HG03575 (cell line): ENCODE results near the gene FOXD1.

Source experiments
- ATAC-seq: cut with Tn5 transposase; IDR thresholded peaks from one replicate; pipeline ENCODE4 v1.9.1; 2021; ENCODE audit not compliant: unreplicated experiment, insufficient number of reproducible peaks, low FRiP score; ENCODE audit errors: extremely low read depth

Gene FOXD1

DNA sequence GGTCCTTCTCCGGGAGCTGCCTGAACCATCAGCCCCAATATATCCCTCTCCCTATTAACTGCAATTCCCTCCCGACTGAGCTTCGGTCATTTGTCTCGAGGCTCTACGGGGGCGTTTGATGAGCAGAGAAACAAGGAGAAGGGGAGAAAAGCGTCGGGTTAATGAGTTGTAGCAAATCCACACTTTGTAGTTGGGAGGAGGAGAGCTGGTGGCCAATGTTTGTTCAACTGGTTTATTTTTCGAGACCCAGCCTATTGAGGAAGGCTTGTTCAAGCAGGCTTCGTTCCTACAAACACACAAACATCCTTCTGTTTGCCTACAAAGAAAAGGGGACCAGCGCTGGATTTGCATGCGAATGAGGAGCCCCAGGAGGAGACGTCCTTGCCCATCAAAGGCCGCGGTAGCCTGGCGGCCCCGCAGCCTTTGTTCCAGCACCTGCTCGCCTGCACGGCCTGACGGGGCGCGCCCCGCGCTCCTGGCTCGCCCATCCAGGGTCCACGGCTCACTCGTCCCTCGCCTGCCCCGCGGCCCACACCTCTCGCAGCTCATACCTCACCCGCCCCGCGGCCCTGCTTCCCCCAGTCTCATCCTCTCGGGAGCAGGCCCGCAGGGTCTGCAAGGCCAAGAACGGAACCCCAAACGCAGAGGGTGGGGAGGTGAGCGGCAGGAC lies 4.6 kb downstream of the FOXD1 start:
- ATAC-seq: no peak

DNA sequence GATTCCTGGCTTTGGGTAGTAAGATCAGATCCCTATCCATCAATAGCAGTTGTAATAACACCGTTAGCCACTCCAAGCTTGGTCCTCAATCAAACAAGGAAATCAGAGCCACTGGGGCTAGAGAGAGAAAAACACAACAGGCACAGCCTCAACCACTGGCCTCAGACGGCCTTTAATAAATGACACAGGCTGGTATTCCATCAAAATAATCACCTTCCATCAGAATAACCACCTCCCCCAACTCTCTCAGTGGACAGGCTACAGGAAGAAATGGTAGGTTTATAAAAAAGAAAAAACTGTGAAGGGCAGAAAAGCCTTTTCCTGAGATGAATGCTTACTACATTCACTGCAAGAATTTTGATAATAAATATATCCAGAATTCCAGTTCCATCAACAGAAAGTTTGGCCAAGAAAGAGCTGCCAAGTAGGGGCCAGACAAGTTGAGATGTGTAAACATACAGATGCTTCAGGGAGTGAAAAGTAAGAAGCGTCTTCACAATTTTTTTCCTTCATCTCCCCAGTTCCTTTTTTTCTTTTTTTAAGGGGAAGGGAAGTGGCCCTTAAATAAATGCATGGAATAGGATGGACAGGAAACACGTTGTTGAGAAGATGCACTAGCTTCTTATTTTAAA lies 5.5 kb downstream of the FOXD1 start:
- ATAC-seq: no peak

DNA sequence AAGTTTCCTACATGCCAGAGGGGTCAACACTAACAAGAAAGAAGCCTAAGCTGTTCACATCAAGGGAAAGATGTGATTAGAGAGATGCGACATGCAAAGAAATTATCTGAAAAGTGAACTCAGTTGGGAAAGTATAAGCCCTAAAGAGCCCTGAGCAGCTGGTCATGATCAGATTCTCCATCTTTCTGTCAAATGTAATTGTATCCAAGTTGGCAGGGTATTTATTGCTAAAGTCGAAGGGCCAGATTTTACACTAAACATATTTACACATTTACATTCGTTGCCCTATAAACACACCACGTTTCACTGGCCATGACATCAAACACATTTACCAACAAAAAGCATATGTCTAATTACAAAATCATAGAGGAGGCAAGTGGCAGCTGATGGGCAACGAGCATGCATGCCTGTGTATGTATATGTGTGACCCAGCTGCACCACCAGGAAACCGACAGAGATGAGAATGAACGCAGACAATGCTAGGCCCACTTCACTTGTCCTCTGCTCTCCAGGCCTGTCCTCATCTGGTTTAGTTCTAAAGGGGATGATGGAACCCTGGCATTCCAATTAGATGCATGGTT lies 6.3 kb downstream of the FOXD1 start:
- ATAC-seq: no peak

DNA sequence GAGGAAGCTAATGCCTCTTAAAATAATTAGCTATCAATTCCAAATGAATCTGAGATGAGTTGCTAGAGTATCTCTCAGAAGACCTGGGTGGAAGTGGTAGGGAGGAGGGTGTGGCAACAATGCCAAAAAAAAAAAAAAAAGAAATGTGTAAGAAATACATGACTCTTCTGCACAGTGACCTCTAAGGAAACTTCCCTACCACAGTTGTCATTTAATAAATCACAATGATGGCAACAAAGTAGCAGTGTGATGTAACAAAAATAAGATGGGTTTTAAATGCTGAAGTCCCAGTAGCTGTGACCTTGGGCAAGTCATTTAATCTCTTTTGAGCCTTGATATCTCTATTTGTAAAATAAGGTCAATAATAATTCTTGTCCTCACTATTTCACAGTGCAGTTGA lies 7.2 kb downstream of the FOXD1 start:
- ATAC-seq: no peak

DNA sequence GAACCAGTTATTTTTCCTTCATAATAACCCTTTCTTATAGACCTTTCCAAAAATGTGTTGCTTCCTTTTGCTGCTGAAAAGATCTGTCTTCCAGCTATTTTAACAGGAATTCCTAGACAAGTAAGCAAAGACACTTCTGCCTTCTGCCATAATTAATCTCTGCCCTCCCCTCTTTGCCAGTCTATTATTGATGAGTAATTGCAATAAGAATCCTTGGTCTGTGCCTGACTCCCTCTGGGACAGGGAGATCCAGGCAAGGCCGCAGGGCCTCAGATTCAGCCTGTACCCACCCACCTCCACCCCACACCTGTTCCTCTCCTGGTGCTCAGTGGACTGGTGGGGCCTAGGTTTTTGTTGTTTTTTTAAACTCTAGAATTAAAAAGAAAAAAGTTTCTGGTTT lies 8.3 kb downstream of the FOXD1 start:
- no peak for ATAC-seq

DNA sequence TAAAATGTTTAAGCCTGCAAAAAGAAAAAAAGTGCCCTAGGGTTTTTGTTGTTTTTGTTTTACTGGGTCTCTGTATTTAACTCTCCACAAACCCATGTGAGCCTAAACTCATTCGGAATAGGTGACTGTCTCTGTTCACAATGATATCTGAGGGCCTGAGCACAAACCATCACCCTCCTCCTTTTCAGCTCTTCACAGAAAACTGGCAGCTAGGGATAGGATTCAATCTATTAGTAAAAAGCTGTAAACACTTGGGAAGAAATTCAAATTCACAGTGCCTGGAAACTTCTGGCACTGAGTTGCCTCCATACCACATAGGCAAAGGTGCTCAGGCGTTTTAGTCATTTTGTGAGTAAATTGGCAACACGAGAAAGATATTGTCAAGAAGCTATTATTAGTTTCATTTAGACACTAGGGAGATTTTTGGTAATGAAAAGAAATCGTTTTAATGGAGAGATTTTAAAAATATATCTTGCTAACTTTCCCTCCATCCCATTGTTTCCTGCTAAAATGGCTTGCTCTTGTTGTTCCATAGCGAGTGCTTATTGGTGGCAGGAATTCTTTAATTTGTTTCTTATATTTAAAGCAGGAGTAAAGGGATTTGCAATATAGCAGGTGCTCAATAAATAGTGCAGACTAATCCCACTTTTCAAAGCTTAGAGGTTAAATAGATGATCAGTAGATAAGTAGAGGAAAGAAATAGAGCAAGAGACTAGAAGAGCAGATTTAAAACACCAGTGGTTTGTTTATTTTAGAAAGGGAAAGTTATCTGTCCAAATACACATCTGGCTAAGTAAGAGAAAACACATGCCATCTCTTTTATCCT lies 9.7 kb downstream of the FOXD1 start:
- ATAC-seq: no peak

DNA sequence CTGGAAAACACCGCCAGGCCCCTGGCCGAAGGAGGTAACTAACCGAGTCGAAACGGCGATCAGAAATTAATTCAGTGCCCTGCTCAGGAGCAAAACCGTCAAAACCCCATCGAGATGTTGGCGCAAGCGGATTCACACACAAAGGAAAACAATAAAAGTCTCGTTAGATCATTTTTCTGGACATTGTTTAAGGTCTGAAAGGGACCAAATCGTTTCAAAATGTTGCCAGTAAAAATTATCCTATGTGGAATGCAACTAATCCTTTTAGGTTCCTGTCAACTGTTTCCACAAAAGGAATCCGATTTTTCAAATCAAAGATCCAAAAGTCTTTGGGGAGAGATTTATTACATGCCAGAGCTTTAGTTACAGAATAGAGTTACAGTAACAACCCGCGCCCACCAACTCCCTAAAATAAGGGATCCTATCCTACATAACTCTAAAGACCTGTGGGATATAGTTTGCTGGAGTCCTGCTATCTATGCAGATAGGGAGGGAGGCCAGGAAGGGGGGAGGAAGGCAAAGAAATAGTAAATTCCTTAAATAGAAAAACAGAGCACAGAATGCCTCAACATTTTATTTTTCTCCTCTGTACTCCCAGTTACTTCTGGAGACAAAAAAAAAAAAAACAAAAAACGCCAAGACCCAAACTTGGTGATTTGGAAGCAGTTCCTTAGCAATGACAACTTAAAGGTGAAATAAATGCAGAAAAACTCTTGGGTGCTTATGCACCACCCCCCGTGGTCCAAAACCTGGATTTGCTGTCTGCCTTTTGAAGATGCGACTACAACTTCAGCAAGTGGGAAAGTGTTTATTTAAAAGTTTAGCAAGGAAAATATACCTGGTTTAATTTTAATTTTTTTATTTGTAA lies 10.6 kb downstream of the FOXD1 start:
- ATAC-seq: no peak

DNA sequence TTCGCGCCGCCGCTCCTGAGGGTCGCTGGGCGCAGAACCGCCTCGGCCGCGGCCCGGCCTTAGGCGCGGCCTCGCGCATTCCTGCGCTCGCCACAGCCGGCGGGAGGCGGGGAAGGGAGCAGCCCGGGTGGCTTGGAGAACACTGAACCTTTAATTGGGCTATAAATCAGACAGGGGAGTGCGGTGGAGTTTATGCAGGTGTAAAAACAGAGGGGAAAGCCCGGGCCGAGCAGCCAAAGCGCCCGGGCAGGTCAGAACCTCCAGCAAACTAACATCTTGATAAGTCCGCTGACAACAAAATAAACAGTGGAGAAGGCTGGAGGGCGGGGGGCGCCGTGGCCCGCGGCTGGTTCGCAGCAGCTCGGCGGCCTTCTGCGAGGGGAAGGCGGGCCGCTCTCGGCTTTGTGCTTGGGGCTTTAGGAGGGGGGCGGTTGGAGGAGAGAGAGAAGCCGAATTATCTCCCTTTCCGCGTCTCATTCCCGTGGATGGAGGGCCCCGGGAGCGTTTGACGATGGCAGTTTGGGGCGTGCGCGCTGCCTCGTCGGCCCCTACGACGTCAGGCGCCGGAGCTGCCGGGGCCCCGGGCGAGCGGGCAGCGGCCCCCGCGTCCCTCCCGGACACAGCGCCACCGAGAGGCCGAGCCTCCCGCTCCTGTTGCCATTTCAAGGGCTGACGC lies 11.3 kb downstream of the FOXD1 start:
- no peak for ATAC-seq

DNA sequence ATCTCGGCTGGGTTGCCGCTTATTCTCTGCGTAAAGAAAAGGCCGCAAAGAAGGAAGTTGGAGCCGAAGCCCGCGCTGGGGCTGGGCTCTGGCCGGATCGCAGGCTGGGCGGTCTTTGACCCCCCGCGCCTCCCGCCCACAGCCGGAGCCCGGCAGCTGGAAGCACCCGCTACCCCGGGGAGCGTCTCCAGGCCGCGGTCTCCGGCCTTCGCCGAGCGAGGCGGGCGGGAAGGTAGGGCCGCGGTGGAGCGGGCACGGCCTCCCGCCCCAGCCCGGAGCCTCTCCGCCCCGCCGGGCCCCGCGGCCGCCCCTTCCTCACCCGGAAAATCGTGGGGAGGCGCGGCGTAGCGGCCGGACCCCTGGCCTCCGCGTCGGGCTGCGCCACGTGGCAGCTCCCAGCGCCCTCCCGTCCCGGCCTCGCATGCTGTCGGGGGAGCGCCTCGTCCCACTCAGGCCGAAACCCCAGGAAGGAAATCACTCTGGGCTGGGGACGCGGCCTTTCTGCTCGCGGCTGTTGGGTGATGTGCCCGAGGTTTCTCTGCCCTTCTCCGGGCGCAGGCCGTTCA lies 12.0 kb downstream of the FOXD1 start:
- no peak for ATAC-seq

DNA sequence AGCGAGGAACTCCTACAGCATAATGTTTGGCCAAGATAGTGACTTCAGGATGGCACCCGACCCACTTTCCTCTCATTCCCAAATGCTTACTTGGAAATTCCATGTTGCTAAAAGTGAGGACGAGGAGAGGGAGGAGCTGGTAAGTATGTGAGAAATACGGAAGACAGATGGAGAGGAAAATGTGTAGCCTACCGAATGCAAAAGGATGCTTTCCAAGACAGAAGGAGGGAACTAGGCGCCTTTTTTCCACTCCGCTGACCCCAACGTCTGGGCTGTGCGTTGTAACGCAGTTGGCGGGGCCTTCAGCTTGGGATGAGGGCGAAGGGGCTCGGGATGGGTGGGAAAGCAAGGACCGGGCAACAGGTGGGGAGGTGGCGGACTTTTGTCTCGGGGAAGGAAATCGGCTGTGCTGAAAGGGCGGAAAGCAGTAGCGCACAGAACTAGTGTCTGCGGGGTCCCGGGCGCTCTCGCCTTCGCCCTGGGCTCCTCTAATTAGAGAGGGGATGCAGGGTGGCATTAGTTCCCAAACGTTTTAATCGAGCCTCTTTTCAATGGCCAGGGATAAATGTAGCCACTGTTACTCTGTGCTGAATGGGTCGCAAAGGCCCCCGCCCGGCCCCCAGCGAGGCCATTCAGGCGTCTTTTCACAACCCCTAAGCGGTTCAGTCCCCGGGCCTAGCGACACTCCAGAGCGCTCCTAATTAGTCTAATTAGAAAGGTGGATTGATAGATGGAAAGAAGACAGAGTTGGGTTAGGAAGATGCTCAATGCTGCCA lies 12.6 kb downstream of the FOXD1 start:
- ATAC-seq: no peak

DNA sequence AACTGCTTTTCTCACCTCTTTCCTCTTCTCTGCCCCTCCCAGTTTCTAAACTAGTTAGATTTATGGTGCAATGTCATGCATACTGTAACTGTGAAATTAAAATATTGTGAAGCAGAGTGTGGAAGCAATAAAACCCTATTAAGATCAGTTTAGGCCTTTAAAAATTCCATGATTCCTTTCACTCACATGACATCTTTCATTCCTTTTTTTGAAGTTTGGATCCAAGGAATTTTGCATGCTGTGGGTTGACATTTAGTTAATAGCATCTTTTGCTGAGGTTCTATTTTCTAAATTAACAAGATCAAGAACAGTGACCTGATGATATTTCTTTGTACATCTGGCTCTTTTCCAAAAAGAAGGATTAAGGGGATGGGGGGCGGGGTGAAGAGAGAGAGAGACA lies 13.7 kb downstream of the FOXD1 start:
- no peak for ATAC-seq

DNA sequence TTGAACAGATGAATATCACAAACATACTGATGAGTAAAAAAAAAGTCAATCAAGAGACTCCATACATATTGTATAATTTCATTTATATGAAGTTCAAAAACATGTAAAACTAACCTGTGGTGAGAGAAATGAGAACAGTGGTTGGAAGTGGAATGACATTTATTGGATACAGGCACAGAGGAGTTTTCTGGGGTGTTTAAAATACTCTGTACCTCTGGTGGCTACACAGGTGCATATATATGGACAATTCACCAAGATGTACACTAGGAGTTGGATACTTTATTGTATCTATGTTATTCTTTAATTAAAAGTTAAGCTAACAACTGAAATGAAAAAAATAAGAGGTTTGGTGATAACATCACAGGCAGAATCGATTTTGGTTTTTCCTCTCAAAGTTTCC lies 14.1 kb downstream of the FOXD1 start:
- ATAC-seq: no peak

DNA sequence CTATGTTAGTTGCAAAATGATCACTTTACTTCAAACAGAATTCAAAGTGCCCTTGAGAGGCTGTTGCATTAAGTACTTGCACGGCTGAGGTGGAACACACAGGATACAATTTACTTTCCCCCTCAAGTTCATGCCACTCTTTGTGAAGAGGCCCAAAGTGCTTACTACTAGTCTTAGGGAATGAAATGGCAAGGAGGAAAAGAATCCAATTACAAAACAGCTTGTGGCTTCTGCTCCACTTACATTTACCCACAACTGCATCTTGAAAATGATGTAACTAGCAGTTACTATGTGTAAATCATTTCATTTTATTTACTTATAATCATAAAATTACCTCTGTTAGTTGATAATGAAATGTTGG lies 14.6 kb downstream of the FOXD1 start:
- no peak for ATAC-seq

DNA sequence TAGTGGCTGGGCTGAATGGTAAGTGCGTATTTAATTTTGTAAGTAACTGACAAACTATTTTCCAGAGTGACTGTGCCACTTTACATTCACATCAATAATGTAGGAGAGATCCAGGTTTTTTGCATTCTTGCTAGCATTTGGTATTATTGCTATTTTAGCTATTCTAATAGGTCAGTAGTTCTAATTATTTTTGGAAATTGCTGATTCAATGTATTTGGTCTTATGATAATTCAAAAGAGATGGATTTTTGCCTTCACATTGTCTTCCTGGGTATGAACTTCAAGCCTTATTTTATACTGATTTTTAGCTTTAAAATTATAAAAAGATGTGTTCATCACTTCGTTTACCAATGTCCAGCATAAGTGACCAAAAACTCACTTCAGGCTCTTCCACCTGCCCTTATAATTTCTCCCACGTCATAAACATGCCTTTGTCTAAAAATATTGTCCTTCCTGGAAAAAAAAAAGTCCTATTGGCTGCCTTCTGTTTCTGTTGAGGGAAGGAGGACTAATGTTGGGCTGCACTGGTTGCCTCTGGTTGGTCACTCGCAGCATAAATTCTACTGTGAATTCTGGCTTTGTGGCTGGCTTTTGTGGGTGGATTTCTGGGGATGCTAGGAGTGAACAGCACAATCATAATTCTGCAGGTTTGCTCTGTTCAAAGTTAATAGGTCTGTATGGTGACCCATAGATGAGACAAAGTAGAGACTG lies 15.2 kb downstream of the FOXD1 start:
- ATAC-seq: no peak

DNA sequence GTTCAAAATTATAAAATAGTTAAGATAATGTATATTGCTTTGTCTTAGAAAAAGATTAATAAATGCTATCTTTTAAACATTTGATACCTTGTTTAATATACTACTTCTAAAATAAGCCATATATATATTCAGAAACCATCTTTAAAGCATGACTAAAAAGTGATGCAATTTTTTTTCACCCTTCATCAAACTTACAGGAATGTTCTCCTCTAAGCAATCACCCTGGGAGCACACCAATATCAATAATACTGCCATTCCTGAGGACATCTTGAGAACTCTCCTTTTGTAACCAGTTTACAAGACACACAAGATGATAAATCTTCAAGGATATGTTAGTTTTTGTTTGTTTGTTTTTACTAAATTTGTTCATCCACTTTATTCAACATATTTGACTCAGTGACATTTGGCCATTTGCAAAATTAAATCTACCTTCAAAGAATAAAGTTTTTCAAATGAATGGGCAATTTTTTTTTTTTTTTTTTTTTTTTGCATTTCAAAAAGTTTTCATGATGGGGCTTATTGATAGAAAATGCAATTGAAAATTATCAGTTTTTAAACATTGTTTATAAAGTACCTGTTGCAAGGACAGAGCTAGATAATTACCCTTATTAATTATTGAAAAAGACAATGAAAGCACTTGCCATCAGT lies 17.2 kb downstream of the FOXD1 start:
- ATAC-seq: no peak

DNA sequence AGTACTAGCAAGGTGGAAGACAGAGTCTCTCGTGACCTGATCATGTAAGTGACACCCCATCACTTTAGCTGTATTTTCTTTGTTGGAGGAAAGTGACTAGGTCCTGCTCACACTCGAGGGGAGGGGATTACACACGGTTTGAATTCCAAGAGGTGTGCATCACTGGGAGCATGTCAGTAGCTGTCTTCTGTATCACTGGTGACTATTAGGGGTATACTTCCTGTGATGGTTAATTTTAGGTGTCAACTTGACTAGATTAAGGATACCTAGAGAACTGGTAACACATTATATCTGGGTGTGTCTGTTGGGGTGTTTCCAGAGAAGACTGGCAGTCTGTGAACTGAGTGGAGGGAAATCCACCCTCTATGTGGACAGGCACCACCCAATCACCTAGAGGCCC lies 22.5 kb downstream of the FOXD1 start:
- ATAC-seq: no peak

DNA sequence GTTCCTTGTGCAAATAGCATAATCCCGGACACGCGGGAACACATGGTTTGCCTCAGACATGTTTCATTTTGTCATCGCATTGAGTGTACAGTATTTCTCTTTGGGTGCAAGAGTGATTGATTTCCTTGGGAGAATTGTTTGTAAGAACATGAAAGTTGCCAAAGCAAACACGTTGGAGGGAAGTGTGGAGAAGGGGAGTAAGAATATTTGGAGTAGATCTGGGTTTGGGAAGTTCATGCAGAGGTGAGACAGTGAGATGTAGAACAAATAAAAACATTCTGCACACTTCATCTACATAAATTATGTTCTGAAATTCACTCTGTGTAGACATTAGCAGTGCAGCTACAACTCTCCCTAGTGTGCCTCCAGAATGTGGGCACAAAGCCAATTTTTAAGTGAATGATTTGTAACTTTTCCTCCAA lies 24.0 kb downstream of the FOXD1 start:
- ATAC-seq: no peak
